Measurements from ENCODE around the gene APBB2. TPM values are rescaled to one million over a fixed set of nuclear protein-coding genes. Genes with fewer than 3 reads are reported as not detected.

Gene APBB2
- total and polyA plus RNA-seq, 2 donors = 20.6 to 67.8 TPM

DNA sequence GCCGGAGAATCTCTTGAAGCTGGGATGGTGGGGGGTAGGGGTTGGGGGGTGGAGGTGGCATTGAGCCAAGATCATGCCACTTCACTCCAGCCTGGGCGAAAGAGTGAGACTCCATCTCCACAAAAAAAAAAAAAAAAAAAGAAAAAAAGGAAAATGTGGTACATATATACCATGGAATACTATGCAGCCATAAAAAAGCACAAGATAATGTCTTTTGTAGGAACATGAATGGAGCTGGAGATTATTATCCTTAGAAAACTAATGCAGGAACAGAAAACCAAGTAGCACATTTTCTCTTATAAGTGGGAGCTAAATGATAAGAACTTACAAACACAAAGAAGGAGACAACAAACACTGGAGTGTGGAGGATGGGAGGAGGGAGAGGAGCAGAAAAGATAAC is 188.5 kb downstream of the APBB2 start:
- 96% methylated on average over 2 of the region's 2 CpGs for WGBS
- Histone ChIP-seq H3K4me1 (ENCODE audit: insufficient read depth) (no peaks in the 10 kb centered on the region), H3K4me3 (ENCODE audit: low read depth, low read length) (no peak overlapping the region)

DNA sequence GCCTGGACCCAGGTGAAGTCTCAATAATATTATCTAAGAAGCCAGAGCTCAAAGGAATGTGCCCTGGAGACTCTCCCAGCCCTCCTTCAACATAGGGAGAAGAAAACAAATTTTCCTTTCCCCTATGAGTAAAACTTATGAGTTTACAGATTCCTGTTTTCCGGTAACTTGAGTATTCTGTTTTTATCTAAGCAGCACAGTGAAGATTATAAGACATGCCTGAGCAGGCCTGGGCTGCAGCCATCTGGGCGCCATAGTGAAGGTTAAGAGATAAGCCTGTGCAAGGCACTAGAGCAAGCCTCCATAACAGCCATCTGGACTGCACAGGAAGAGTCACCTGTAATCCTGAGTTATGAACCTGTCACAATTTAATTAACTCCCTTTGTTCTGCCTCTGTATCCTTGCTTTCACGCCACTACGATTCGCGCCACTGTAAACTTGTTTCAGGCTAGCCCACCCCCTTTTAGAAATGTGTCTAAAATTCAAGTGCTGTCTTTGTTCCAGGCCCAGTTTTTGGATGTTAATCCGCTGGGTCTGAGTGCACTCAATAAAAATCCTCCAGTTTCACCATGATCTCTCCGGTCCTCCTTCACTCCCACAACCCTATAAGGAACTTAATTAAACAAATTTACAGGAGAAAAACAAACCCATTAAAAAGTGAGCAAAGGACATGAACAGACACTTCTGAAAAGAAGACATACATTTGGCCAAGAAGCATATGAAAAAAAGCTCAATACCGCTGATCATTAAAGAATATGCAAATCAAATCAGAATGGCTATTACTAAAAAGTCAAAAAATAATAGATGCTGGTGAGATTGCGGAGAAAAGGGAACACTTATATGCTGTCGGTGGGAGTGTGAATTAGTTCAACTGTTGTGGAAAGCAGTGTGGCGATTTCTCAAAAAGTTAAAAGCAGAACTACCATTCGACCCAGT is 189.5 kb downstream of the APBB2 start:
- no peak overlapping the region for H3K4me3 ChIP-seq (ENCODE audit: low read depth, low read length)
- no peak overlapping the region for H3K27ac ChIP-seq (ENCODE audit: low read depth)
- WGBS = 93% methylated on average over 13 of the region's 13 CpGs
- DNase-seq (ENCODE audit: extremely low spot score) = no peak
- no peaks in the 10 kb centered on the region for H3K36me3 ChIP-seq (ENCODE audit: insufficient read depth)
- no peaks in the 10 kb centered on the region for H3K4me1 ChIP-seq (ENCODE audit: insufficient read depth)

More for the DNA sequence above, 188.5 kb downstream of the APBB2 start:
- Histone ChIP-seq H3K27ac (ENCODE audit: low read depth) (no peak overlapping the region), H3K36me3 (ENCODE audit: insufficient read depth) (no peaks in the 10 kb centered on the region)
- no peak for DNase-seq (ENCODE audit: extremely low spot score)

DNA sequence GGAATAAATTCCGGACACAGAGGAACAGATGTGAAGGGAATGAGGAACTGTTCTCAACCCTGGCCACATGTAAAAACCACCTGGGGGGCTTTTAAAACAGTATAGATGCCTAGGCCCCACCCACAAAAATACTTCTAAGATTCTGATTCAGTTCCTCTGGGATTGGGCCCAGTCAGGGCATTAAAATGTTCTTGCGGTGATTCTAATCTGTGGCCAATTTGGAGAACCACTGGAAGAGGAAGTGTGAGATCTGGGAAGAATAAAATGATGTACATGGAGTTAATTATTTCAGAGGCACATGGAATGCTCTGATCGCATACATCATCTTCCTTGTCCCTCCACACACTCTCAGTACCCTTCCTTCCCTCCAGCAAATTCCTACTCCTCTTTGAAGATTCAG is 192.2 kb downstream of the APBB2 start:
- WGBS = 78% methylated on average over 3 of the region's 3 CpGs
- no peak for DNase-seq (ENCODE audit: extremely low spot score)
- Histone ChIP-seq H3K4me1 (ENCODE audit: insufficient read depth) (no peaks in the 10 kb centered on the region), H3K4me3 (ENCODE audit: low read depth, low read length) (no peak overlapping the region), H3K27ac (ENCODE audit: low read depth) (no peak overlapping the region), H3K36me3 (ENCODE audit: insufficient read depth) (no peaks in the 10 kb centered on the region)

DNA sequence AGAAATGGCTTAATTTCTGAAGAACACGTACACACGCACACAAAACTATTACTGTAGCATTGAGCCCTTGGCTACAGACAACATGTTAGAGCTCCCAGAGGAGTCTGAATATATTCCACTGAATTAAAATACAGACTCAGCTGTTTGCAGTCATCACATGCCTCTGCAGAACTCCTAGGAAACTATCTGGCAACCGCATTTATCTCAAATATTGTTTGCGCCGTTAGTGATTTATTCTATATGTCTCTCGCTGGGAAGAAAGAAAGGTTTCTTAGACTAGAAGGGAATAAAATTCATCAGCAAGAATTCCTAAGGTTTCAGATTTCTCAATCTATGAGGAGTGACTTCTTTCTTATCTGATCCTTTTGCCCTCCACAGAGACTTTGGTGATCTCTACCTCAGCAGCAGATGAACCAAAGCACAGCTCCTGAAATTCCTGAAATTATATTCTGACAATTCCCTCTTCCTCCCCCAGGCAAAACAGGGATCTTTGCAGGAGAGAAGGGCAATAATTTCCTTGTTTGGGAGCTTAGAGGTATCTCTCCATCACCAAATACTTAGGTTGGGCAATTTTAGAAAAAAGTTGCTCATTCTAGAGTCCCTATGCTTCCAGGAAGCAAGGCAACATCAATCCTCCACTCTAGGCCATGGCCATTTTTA is 199.2 kb downstream of the APBB2 start:
- no peak overlapping the region for H3K27ac ChIP-seq (ENCODE audit: low read depth)
- DNase-seq (ENCODE audit: extremely low spot score) = no peak
- H3K4me1 ChIP-seq (ENCODE audit: insufficient read depth) = no peaks in the 10 kb centered on the region
- WGBS = 32% methylated on average over 6 of the region's 6 CpGs
- no peak overlapping the region for H3K4me3 ChIP-seq (ENCODE audit: low read depth, low read length)
- no peaks in the 10 kb centered on the region for H3K36me3 ChIP-seq (ENCODE audit: insufficient read depth)

DNA sequence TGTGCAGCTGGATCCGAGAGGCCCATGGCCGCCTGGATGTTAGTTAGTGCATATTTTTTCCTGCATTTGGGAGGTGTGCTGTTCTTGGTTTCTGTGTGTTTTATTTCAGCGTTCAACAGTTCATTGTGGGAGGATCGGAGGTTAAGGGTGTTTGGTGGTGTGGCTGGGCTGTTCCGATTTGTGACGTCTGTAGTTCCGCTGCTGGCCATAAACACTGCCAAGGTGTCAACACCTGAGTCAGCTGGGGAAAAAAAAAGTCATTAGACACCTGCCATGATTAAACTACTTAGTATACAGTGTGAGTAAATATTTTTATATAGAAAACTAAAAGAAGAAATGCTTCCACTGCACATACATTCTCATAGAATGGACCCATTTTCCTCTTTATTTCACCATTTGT is 200.2 kb downstream of the APBB2 start:
- WGBS = 94% methylated on average over 7 of the region's 7 CpGs
- H3K4me1 ChIP-seq (ENCODE audit: insufficient read depth) = no peaks in the 10 kb centered on the region
- DNase-seq (ENCODE audit: extremely low spot score) = no peak
- H3K4me3 ChIP-seq (ENCODE audit: low read depth, low read length) = no peak overlapping the region
- no peaks in the 10 kb centered on the region for H3K36me3 ChIP-seq (ENCODE audit: insufficient read depth)
- no peak overlapping the region for H3K27ac ChIP-seq (ENCODE audit: low read depth)

DNA sequence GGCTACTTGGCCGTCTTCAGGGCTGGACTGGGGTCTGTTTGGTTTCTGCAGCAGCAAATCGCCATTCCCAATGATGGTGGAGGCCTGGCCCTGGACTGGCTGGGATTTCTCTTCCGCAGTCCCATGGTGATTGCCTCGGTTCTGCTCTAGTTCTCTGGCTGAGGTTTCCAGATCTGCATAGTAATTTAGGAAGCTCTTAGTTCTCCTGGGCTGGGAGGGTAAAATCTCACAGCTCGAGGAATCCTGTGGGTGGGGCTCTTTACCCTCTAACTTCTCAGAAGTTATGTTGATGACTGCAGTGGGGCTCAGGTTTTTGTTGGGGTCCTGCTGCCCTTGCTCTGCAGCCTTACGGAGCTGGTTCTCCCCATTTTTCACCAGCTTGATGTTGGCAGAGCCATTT is 200.6 kb downstream of the APBB2 start:
- no peaks in the 10 kb centered on the region for H3K4me1 ChIP-seq (ENCODE audit: insufficient read depth)
- DNase-seq (ENCODE audit: extremely low spot score) = no peak
- H3K4me3 ChIP-seq (ENCODE audit: low read depth, low read length) = no peak overlapping the region

DNA sequence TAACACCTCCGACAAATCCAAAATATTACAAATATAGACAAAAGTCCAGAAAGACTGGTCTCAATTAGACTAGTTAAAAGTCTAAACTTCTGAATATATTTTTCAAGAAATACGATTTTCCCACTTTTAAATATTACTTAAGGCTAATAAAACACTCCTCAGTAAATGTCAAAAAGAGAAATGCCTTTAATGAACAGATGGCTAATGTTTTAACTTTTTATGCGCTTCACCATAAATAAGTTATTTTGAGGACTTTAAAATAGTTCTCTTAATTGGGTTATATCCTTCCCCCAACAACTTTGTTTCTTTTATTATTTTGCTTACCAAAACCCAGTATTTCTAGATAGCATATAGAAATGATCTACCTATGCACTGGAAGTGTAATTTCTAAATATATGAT is 201.4 kb downstream of the APBB2 start:
- no peak for DNase-seq (ENCODE audit: extremely low spot score)
- H3K4me3 ChIP-seq (ENCODE audit: low read depth, low read length) = no peak overlapping the region
- H3K27ac ChIP-seq (ENCODE audit: low read depth) = no peak overlapping the region
- no peaks in the 10 kb centered on the region for H3K4me1 ChIP-seq (ENCODE audit: insufficient read depth)
- WGBS = 67% methylated on average over 3 of the region's 3 CpGs
- no peaks in the 10 kb centered on the region for H3K36me3 ChIP-seq (ENCODE audit: insufficient read depth)

More for the DNA sequence above, 200.6 kb downstream of the APBB2 start:
- WGBS = 86% methylated on average over 6 of the region's 6 CpGs
- Histone ChIP-seq H3K36me3 (ENCODE audit: insufficient read depth) (no peaks in the 10 kb centered on the region), H3K27ac (ENCODE audit: low read depth) (no peak overlapping the region)

DNA sequence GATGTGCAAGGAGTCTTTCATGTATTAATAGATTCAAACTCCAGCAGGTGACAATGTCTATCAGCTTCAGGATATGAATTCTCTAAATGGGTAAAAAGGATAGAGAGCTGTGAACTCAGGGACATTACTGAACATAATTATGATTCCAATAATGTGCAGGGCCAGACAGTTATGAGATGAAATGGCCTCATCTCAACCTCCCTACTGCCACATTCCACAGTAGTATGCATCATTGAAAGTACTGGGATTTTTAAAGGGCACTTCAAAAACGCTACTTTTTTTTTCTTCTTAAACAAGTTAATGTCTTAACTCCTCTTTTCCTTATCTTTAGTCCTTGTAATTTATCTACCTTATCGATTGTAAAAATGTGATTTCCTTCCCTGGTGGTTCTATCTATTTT is 202.0 kb downstream of the APBB2 start:
- Histone ChIP-seq H3K27ac (ENCODE audit: low read depth) (no peak overlapping the region), H3K4me1 (ENCODE audit: insufficient read depth) (no peaks in the 10 kb centered on the region), H3K4me3 (ENCODE audit: low read depth, low read length) (no peak overlapping the region), H3K36me3 (ENCODE audit: insufficient read depth) (no peaks in the 10 kb centered on the region)
- no peak for DNase-seq (ENCODE audit: extremely low spot score)
- WGBS = 23% methylated on average over 2 of the region's 2 CpGs

DNA sequence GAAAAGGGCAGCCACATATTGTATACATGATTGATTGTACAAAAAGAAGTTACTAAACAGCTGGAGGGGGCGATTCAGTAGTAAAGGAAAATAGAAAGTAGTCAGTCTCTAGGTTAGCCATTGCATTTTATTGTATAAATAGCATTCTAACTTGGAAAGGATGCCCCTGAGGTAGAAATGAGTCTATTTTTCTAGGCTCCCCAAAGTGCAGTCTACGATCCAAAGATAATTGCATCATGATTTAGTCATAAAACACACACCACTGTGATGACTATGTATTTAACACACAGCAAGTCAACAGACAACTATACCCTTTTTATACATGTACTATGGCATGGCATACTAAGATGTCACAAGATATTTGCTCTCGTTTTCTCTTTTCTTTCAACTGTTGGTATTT is 204.9 kb downstream of the APBB2 start:
- Histone ChIP-seq H3K36me3 (ENCODE audit: insufficient read depth) (no peaks in the 10 kb centered on the region), H3K27ac (ENCODE audit: low read depth) (no peak overlapping the region), H3K4me1 (ENCODE audit: insufficient read depth) (no peaks in the 10 kb centered on the region), H3K4me3 (ENCODE audit: low read depth, low read length) (no peak overlapping the region)
- no peak for DNase-seq (ENCODE audit: extremely low spot score)
- 79% methylated on average over 3 of the region's 3 CpGs for WGBS

DNA sequence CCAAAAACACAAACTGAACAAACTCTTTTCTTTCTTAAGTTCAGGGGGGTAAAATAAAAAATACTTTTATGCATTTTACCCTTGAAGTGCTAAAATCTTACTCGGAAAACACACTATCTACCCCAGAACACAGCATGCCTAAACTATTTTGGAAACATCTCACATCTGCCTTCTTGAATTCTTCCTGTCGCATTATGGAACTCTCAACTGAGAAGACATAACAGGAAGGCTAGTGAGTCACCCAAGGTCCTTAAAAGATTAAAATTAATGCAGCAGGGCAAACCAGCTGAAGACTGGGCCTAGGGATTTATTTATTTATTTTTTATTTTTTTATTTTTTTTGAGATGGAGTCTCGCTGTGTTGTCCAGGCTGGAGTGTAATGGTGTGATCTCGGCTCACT is 208.2 kb downstream of the APBB2 start:
- WGBS = 95% methylated on average over 4 of the region's 4 CpGs
- Histone ChIP-seq H3K4me1 (ENCODE audit: insufficient read depth) (no peaks in the 10 kb centered on the region), H3K36me3 (ENCODE audit: insufficient read depth) (no peaks in the 10 kb centered on the region), H3K4me3 (ENCODE audit: low read depth, low read length) (no peak overlapping the region), H3K27ac (ENCODE audit: low read depth) (no peak overlapping the region)
- no peak for DNase-seq (ENCODE audit: extremely low spot score)

DNA sequence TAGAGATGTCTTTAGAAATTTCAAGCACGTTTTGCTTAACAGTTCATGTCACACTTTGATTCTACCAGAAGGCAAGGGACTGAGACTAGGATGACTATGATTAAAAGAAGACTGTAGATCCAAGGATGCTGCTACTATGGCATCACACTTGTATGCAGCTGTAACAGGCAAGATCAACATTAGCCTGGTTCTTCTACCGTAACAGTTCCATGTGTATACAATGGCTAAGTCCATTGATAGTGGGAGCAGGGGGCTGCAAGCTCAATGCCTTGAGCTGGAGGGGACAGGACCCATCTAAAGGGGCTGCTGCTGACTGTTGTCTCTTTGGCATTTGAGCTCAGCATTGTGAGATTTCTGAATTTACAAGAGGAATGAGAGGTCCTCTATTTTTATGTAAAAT is 212.0 kb downstream of the APBB2 start:
- Histone ChIP-seq H3K27ac (ENCODE audit: low read depth) (no peak overlapping the region), H3K4me1 (ENCODE audit: insufficient read depth) (no peaks in the 10 kb centered on the region), H3K4me3 (ENCODE audit: low read depth, low read length) (no peak overlapping the region), H3K36me3 (ENCODE audit: insufficient read depth) (no peaks in the 10 kb centered on the region)
- DNase-seq (ENCODE audit: extremely low spot score) = no peak
- WGBS = 87% methylated on average over 2 of the region's 2 CpGs

DNA sequence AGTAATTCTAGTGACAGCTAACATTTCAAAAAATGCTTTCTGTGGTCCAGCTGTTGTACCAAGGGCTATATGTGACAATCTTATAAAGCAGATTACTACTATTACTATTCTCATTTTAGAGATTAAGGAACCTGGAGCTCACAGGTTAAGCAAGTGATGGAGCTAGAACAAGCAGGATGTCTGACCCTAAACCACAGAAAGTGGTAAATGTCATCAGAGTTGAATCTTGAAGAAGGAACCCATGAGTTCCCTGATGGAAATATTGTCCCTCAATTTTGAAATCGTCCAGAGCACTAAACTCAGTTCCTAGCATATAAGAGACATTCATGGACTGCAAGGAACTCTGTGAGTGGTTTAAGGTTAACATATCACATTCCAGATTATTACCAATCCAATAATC is 214.0 kb downstream of the APBB2 start:
- Histone ChIP-seq H3K4me1 (ENCODE audit: insufficient read depth) (no peaks in the 10 kb centered on the region), H3K36me3 (ENCODE audit: insufficient read depth) (no peaks in the 10 kb centered on the region), H3K27ac (ENCODE audit: low read depth) (no peak overlapping the region), H3K4me3 (ENCODE audit: low read depth, low read length) (no peak overlapping the region)
- WGBS = 96% methylated on average over 1 of the region's 1 CpG
- no peak for DNase-seq (ENCODE audit: extremely low spot score)

DNA sequence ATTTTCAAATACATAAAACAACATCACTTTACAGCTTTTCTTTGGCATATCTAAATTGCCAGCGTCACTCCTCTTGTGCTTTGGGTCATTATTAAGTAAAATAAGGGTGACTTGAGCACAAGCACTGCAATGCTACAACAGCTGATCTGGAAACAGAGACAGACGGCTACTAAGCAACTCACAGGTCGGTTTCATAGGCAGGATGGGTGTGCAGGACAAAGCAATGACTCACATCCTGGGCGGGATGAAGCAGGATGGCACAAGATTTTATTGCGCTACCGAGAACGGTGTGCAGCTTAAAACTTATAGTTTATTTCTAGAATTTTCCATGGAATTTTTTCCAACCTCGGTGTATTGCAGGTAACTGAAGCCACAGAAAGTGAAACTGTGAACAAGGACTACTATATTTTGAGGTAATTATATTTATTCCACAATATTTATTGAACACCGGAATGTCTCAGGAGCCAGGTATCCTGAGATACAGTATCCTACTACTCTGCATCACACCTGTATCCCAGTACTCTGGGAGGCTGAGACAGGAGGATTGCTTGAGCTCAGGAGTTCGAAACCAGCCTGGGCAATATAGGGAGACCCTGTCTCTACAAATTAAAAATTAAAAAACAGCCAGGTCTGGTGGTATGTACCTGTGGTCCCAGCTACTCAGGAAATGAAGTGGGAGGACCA is 215.5 kb downstream of the APBB2 start:
- H3K36me3 ChIP-seq (ENCODE audit: insufficient read depth) = no peaks in the 10 kb centered on the region
- no peak overlapping the region for H3K27ac ChIP-seq (ENCODE audit: low read depth)
- no peak overlapping the region for H3K4me3 ChIP-seq (ENCODE audit: low read depth, low read length)
- 82% methylated on average over 10 of the region's 10 CpGs for WGBS
- H3K4me1 ChIP-seq (ENCODE audit: insufficient read depth) = no peaks in the 10 kb centered on the region
- DNase-seq (ENCODE audit: extremely low spot score) = no peak

DNA sequence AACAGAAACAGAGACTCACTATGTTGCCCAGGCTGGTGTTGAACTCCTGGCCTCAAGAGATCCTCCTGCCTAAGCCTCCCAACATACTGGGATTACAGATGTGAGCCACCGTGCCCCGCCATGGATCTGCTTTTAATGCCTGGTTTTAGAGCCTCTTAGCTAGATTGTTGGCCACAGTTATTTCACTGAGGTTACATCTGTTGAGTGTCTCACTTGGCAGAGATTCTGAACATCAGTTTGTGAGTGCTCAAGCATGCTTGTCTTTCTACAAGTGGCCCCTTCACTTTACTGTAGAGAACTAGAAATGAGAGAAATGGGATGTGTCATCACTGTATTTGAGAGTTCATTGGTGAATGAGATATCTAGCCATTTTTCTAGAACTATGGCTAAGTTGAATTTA is 218.5 kb downstream of the APBB2 start:
- H3K27ac ChIP-seq (ENCODE audit: low read depth) = no peak overlapping the region
- no peak for DNase-seq (ENCODE audit: extremely low spot score)

More for the DNA sequence above, 218.5 kb downstream of the APBB2 start:
- Histone ChIP-seq H3K4me3 (ENCODE audit: low read depth, low read length) (no peak overlapping the region), H3K4me1 (ENCODE audit: insufficient read depth) (no peaks in the 10 kb centered on the region), H3K36me3 (ENCODE audit: insufficient read depth) (no peaks in the 10 kb centered on the region)
- 80% methylated on average over 2 of the region's 2 CpGs for WGBS

All from urinary bladder (tissue), 4 donors.